COR-L47 (cell line): ENCODE results near the gene TGFB2.

ENCODE experiments used
- DNase-seq: peaks from one replicate; lab custom pipeline; 2025; lab: John Stamatoyannopoulos, UW

TGFB2 gene

DNA sequence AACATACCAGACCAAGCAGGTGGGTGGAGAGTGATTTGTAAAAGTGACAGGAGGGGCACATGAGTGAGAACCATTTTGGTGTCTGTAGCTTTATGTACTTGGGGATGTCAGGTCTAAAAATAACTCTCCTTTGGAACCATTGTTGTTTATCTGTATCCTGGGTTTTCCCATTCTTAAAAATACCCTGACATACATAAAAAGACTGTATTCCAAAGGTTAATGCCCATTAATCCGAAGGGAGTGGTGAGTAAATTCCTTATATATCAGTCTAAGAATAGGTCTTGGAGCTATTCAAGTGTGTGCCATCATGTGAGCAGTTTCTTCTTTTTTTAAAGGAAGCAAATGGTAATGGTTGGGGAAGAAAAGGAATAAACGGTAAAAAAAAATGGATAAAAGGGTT is 117.5 kb downstream of the TGFB2 start:
- DNase-seq, result no peak

GRCh38 chr1:218463194-218464156 is 118.3 kb downstream of the TGFB2 start:
- DNase-seq, result no peak

- no peak for DNase-seq
These were observed 119.7 kb downstream of the TGFB2 start for GRCh38 chr1:218464871-218465270.

DNA sequence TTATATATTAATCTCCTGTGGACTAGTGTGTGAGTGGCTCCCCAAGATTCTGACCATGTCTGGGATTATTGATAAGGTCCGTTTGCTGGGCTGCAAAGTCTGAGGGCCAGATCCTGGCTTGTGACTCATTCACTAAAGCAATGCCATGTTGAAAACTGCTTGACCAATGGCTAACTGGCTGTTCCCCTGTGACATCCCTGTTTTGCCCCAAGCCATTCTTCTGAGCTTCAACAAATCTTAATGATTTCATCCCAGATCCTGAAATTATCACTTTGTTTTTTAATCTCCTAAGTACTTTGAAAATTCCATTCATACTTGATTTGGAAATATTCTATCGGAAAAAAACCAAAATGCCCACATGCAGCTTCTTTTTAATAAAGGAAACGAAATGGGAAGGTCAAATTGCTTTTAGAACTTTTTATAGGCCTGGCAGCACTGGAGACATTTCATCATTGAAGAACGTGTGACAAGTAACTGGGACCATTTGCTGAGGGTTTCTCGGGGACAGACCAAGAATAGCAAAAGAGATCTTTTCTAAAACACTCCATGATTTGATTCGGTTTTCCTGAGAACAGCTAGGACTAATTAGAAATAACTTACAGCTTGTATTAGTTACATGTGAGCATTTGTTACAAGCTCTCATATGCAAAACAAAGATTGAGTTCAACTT is 121.3 kb downstream of the TGFB2 start:
- DNase-seq, result no peak

- DNase-seq, result no peak
These were observed 122.3 kb downstream of the TGFB2 start for GRCh38 chr1:218467101-218468072.

DNA sequence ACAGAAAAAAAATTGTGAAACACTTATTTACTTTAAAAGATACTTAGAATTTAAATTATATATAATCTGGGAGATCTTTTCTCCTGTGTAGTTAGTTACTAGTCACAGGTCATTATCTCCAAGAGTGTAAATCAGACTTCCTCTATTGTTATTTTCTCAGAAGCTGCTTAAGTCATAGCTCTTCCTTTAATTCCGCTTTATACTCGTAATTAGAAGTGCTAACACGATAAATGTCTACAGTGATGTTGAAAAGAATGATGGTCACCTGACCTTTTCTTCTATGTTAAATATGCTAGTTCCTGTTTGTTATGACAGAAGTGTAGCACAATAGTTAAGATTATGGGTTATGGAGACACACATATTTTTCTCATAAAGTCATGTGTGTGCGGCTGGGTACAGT is 123.6 kb downstream of the TGFB2 start:
- no peak for DNase-seq

- no peak for DNase-seq
These were observed 127.7 kb downstream of the TGFB2 start for GRCh38 chr1:218472885-218473284.

GRCh38 chr1:218473522-218473921 is 128.4 kb downstream of the TGFB2 start:
- DNase-seq, result no peak

DNA sequence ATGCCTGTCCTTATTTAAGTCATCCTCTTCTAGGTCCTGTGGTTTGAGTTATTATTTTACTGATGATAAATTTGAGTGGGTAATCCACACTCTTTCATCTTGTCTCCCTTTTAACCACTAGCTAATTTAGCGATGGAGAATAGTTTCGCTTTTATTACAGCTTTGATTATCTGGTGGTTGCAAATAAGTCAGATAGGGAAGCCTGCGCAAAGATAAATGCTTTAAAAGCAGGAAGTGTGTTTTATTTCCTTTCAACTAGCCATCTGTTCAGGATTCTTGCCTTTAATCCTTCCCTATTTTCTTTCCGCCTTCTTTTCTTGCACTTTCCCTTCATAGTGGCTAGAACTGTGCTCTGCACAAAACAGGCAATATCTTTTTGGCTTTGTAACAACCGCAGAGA is 129.0 kb downstream of the TGFB2 start:
- DNase-seq, result no peak

GRCh38 chr1:218475275-218475674 is 130.1 kb downstream of the TGFB2 start:
- no peak for DNase-seq

GRCh38 chr1:218475699-218476098 is 130.6 kb downstream of the TGFB2 start:
- no peak for DNase-seq

DNA sequence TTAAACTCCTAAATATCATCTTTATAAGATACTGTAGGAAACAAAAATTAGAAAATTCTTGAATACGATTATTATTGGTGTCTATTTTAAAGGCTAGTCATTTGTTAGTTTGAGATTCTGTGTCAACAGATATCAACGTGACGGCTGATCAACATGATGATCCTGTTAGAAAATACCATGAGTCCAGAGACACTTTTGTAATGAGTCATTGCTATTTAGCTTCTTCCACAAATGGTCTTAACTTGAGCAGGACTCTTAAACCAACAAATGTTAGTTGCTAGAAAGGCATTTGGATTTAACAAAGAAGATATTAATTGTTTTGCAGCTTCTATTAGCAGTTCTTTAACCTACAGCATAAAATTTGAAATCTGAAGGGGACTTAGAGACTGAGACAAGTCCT is 131.2 kb downstream of the TGFB2 start:
- DNase-seq, result no peak

DNA sequence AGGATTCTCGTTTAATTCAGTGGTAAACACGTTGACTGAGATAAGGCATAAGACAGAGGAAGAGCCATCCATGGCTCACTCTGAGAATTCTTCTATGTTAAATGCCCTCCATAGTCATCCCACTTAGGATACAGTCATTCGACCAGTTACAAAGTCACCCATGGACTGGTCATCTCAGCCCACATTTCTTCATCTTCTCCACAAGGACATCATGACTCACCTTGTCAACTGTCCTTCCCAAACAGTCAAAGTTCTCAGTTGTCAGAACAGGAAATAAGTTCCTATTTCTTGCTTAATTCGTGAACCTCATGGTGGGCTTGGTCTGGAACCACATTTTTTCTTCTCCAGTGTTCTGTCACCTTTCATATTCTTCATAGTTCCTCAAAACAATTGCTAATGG is 133.2 kb downstream of the TGFB2 start:
- DNase-seq, result no peak

GRCh38 chr1:218479436-218480115 is 134.4 kb downstream of the TGFB2 start:
- DNase-seq, result no peak

DNA sequence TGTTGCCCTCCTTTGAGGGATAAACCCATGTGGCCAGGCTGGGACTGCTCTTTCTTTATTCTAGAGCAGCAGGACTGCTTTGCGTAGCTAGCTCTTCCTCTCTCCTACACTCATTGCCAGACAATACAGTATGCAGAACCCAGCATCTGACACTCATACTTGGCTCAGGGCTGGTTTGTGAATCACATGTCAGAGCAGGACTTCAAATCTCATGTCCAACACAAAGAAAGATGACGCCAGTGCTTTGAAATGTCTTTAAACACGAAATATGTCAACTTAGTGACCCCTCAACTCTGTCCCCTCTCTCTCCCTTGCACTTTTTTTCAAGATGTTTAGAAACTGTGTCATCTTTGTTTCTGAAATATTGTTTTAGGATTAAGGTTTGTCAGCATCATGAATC is 135.0 kb downstream of the TGFB2 start:
- DNase-seq, result no peak

DNA sequence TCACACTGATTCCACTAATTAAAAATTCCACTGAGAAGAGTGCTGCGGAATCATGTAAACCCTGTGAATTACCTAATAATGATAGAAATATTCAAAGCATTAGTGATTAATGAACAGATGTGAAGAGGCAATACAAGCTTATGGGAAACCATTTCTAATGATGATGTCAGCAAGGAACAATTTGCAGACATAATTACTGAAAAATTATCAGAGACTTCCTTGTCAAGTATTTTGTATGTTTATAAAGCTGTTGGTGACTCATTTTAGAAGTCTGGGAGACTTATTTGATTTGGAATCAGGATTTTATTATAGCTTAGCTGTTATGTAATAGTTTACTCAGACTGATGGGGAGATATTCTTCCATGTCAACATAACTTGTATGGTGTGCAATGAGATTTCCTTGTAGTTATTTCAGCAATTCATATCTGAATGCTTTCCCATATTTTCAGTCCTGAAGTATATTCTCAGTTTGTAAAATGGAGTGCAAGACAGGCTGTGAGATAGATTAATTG is 135.5 kb downstream of the TGFB2 start:
- no peak for DNase-seq

DNA sequence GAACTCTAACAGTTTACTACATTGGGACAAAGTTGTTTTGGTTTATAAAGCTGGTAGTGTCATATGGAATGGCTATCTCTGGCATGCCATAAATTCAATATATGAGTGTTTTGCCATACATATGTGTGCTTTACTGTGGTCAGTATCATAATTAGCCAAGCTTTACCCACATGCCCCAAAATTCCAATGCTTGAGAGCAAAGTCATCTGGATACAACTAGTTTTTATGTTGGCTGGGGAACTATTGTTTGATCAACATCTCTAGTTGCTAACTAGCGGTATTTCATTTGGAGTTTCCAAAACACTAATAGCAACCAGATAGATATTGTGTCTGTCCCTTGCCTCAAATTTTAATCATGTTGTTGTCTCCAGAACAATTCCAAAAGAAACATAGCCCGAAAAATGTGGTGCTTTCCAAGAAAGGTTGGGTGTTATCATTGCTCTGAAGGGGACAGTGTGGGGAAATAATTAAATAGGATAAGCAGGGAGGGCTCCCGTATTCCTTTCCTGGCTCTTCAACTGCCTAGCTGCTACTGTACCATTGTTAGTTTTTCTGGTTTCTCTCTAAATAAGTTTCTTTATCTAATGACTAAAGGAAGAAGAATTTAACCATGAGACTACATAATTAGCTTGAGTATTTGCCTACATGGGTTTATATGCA is 136.1 kb downstream of the TGFB2 start:
- no peak for DNase-seq

DNA sequence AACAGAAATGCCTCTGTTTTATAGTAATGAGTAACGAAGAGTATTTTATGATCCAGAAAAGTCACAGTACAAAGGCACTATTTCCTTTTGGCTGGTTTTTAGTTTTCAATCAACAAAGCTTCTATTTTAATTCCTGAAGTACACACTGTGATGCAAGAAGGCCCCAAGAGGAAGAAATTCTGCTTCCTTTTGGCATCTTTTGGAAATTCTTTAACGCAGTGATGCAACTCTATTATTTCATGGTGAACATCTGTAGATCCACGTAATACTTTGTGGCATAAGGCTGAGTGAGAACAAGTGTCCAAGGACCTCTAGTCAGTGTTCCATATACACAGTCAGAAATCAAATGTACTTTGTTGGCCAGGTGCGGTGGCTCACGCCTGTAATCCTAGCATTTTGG is 137.5 kb downstream of the TGFB2 start:
- DNase-seq, result no peak

- no peak for DNase-seq
These were observed 140.2 kb downstream of the TGFB2 start for GRCh38 chr1:218485241-218485928.

GRCh38 chr1:218488531-218488930 is 143.4 kb downstream of the TGFB2 start:
- DNase-seq, result no peak
